ENCODE data around the gene SLIT3.

DNA sequence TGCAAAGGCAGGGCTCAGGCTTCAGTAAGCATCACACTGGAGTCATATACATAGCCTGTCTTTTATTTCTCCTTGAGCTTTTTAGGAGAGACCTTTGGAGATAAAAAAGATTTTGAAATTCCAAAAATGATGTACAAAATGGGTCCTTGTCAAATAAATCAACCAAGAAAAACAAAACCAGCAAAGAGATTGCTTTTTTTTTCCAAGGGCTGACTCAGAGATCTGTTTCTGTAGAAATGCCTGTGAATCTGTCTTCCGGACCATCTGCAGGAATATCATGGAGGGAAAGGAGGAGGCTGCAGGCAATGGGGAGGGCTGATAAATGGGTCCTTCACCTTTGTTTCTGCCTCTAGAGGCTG lies 77.4 kb downstream of the SLIT3 start:
- TF ChIP-seq EZH2 (IDR thresholded peaks at IDR 0.05) (no peak), POLR2AphosphoS5 (IDR thresholded peaks at IDR 0.05; ENCODE audit: borderline replicate concordance, low read depth, low read length) (no peak), FOXP2 (optimal IDR thresholded peaks at IDR 0.05; ENCODE audit: control extremely low read depth, extremely low read length, insufficient read depth) (no peak)

Measured in SK-N-MC (cell line).